Naive thymus-derived CD4-positive, alpha-beta T cell (primary cell): Measurements from ENCODE around the gene ABCG1. TPM values are rescaled to one million over a fixed set of nuclear protein-coding genes. Genes with fewer than 3 reads are reported as not detected.

Source experiments
- ATAC-seq: fragments of 150-1000 bp; cut with Tn5 transposase; 2 replicates; pipeline ENCODE4 v1.10.0; 2021; ENCODE audit warnings: mild to moderate bottlenecking, moderate library complexity
- CTCF ChIA-PET: fragments of 350-600 bp; sonication (Branson Sonifier 250); formaldehyde crosslinking; loops from one replicate; lab custom pipeline; 2021; ENCODE audit warnings: antibody characterized with exemption; lab: Charles Lee
- POLR2A ChIA-PET: fragments of 350-600 bp; sonication (Branson Sonifier 250); formaldehyde crosslinking; loops from one replicate; lab custom pipeline; 2021; ENCODE audit warnings: antibody characterized with exemption, inconsistent platforms; lab: Charles Lee
- DNase-seq, 9 donors: peaks; one replicate each; pipeline versions ENCODE4 v3.0.0 to v3.0.0-alpha.2; 2020 to 2022; ENCODE audit warnings: mixed read lengths in 1 of 9
- H3K27ac ChIP-seq: one replicate; pipeline ENCODE4 v1.7.0; 2013; ENCODE audit warnings: mild to moderate bottlenecking, low read depth, low read length, moderate library complexity
- H3K27me3 ChIP-seq, 2 donors: one replicate each; pipeline ENCODE4 v1.7.0; 2013; ENCODE audit warnings: low read length in 2 of 2, mild to moderate bottlenecking in 2 of 2, moderate library complexity in 2 of 2; ENCODE audit not compliant: control insufficient read depth in 2 of 2, insufficient read depth in 2 of 2
- H3K36me3 ChIP-seq, 3 experiments: 1 replicate in 2 of 3; 2 replicates in 1 of 3; pipeline ENCODE4 v1.7.0; 2013; ENCODE audit warnings: low read length in 3 of 3, mild to moderate bottlenecking in 3 of 3, moderate library complexity in 1 of 3; ENCODE audit not compliant: insufficient read depth in 3 of 3, control insufficient read depth in 2 of 3
- H3K4me1 ChIP-seq, 2 donors: one replicate each; pipeline ENCODE4 v1.7.0; 2013; ENCODE audit warnings: low read length in 2 of 2, mild to moderate bottlenecking in 2 of 2, moderate library complexity in 1 of 2; ENCODE audit not compliant: control insufficient read depth in 2 of 2, insufficient read depth in 2 of 2
- H3K4me3 ChIP-seq: 2 replicates; pipeline ENCODE4 v1.7.0; 2013; ENCODE audit warnings: mild to moderate bottlenecking, low read length
- H3K9me3 ChIP-seq, 3 experiments: 1 replicate in 2 of 3; 2 replicates in 1 of 3; pipeline ENCODE4 v1.7.0; 2013; ENCODE audit warnings: low read length in 3 of 3; ENCODE audit not compliant: control insufficient read depth in 2 of 3
- H3K27ac Mint-ChIP-seq, 9 donors: one replicate each; pipeline ENCODE4 v1.8.0; 2020 to 2022; ENCODE audit warnings: mixed read lengths in 9 of 9, mild to moderate bottlenecking in 8 of 9, moderate library complexity in 5 of 9, inconsistent platforms in 2 of 9
- H3K27me3 Mint-ChIP-seq, 5 donors: one replicate each; pipeline ENCODE4 v1.8.0; 2021 to 2022; ENCODE audit warnings: mixed read lengths in 5 of 5, mild to moderate bottlenecking in 1 of 5
- H3K36me3 Mint-ChIP-seq, 5 donors: one replicate each; pipeline ENCODE4 v1.8.0; 2020 to 2022; ENCODE audit warnings: mixed read lengths in 5 of 5, mild to moderate bottlenecking in 3 of 5, inconsistent platforms in 1 of 5
- H3K4me1 Mint-ChIP-seq, 7 donors: one replicate each; pipeline ENCODE4 v1.8.0; 2020 to 2022; ENCODE audit warnings: mixed read lengths in 7 of 7, mild to moderate bottlenecking in 3 of 7, inconsistent platforms in 1 of 7
- H3K4me3 Mint-ChIP-seq, 10 donors: one replicate each; pipeline ENCODE4 v1.8.0; 2020 to 2022; ENCODE audit warnings: mild to moderate bottlenecking in 10 of 10, mixed read lengths in 10 of 10, moderate library complexity in 6 of 10, inconsistent platforms in 2 of 10
- H3K9me3 Mint-ChIP-seq, 11 donors: one replicate each; pipeline ENCODE4 v1.8.0; 2020 to 2022; ENCODE audit warnings: mixed read lengths in 11 of 11, mild to moderate bottlenecking in 4 of 11, inconsistent platforms in 1 of 11, moderate library complexity in 1 of 11
- intact Hi-C, 2 donors: fragments of 100-400 bp; cut with micrococcal nuclease; formaldehyde crosslinking; loops; one replicate each; pipeline ENCODE4 v1.15.1; 2023
- polyA plus RNA-seq, 2 donors: library from polyadenylated mRNA; unstranded; fragments of 300-500 nt; fragmentation: Illumina TruSeq; gene quantifications; one replicate each; pipeline ENCODE4 v1.2.3, GENCODE V29; 2021
- total RNA-seq, 6 experiments: library from RNA in 5 of 6; stranded (reverse) in 5 of 6; gene quantifications; 1 replicate in 5 of 6; 2 replicates in 1 of 6; pipeline ENCODE4 v1.2.3 and lab custom pipeline; 2021 to 2026

Gene ABCG1
- total and polyA plus RNA-seq, 7 experiments from 2014 or later: 0.67 to 49.7 (median 17.0) TPM

GRCh38 chr21:42336054-42336453, 117.1 kb downstream of the ABCG1 start:
- Mint-ChIP-seq H3K27me3 (peaks cover 0 to 49% (median 7%) of the 10 kb centered on the region in 5 donors), H3K4me3 (no peak overlapping the region), H3K36me3 (peaks cover 3 to 12% (median 9%) of the 10 kb centered on the region in 5 donors), H3K9me3 (peaks cover 4 to 22% (median 14%) of the 10 kb centered on the region in 11 donors), H3K4me1 (peaks cover 5 to 12% (median 8%) of the 10 kb centered on the region in 7 donors), H3K27ac (no peak overlapping the region)
- CTCF ChIA-PET: interaction anchor here (0.8 to 2.7 kb wide), 2 partner anchors 73 to 114 kb away, joined by 3 to 19 read pairs; no protein-coding TSS in a partner anchor
- POLR2A ChIA-PET: interaction anchor here (1.2 kb wide), 1 partner anchor 89 kb away, joined by 3 read pairs; no protein-coding TSS in a partner anchor
- intact Hi-C loops: loop anchor here in 1 of 2 donors (5.0 kb wide), 1 partner anchor 191 kb away; no protein-coding TSS in a partner anchor
- H3K9me3 ChIP-seq: peaks cover 0 to 8% (median 0%) of the 10 kb centered on the region in 3 experiments
- no peaks in the 10 kb centered on the region for H3K27me3 ChIP-seq
- H3K36me3 ChIP-seq: no peaks in the 10 kb centered on the region
- ATAC-seq: no peak
- DNase-seq: no peak
- H3K4me1 ChIP-seq: peaks cover 4 to 7% of the 10 kb centered on the region in 2 donors
- no peak overlapping the region for H3K27ac ChIP-seq
- no peak overlapping the region for H3K4me3 ChIP-seq

- Mint-ChIP-seq H3K27me3 (peaks cover 0 to 39% (median under 1%) of the 10 kb centered on the region in 5 donors), H3K9me3 (peaks cover 0 to 10% (median 4%) of the 10 kb centered on the region in 11 donors), H3K36me3 (peaks cover 0 to 4% (median under 1%) of the 10 kb centered on the region in 5 donors), H3K4me3 (peak overlapping the region in 6 of 10 donors; percentile 28 to 76 (median 64)), H3K27ac (peak overlapping the region in 4 of 9 donors; percentile 19 to 75 (median 68)), H3K4me1 (peaks cover 5 to 12% (median 8%) of the 10 kb centered on the region in 7 donors)
- Histone ChIP-seq H3K36me3 (no peaks in the 10 kb centered on the region), H3K4me3 (no peak overlapping the region), H3K27ac (no peak overlapping the region), H3K27me3 (no peaks in the 10 kb centered on the region), H3K9me3 (no peaks in the 10 kb centered on the region), H3K4me1 (peaks cover 4 to 7% of the 10 kb centered on the region in 2 donors)
- ATAC-seq (no peak), DNase-seq (peak in 1 of 9 donors; percentile 8)
- intact Hi-C loops: loop anchor here in 1 of 2 donors (5.0 kb wide), 1 partner anchor 190 kb away; no protein-coding TSS in a partner anchor
- ChIA-PET CTCF (interaction anchor here (0.8 to 2.7 kb wide), 10 partner anchors 12 to 199 kb away, joined by 3 to 19 read pairs (median 4); partner anchors contain the start of gene UBASH3A), POLR2A (interaction anchor here (0.7 to 1.5 kb wide), 2 partner anchors 113 to 379 kb away, joined by 3 to 5 read pairs; no protein-coding TSS in a partner anchor)
Observed at GRCh38 chr21:42337276-42337675, 118.3 kb downstream of the ABCG1 start.

- peak overlapping the region; percentile 28 to 76 (median 60) for H3K4me3 Mint-ChIP-seq
- peaks cover 0 to 32% (median 0%) of the 10 kb centered on the region in 5 donors for H3K27me3 Mint-ChIP-seq
- intact Hi-C loops: loop anchor here (1.0 to 5.0 kb wide), 7 partner anchors 43 to 199 kb away; partner anchors contain the start of gene UBASH3A (in 1 of the 2)
- DNase-seq: peak; percentile 68 to 85 (median 78)
- Histone ChIP-seq H3K27me3 (no peaks in the 10 kb centered on the region), H3K27ac (no peak overlapping the region), H3K4me1 (peaks cover 4 to 7% of the 10 kb centered on the region in 2 donors), H3K9me3 (no peaks in the 10 kb centered on the region), H3K4me3 (no peak overlapping the region), H3K36me3 (no peaks in the 10 kb centered on the region)
- CTCF ChIA-PET: interaction anchor here (0.6 to 2.7 kb wide), 8 partner anchors 13 to 118 kb away, joined by 3 to 19 read pairs (median 5); partner anchors contain the start of gene UBASH3A
- peaks cover 5 to 12% (median 8%) of the 10 kb centered on the region in 7 donors for H3K4me1 Mint-ChIP-seq
- POLR2A ChIA-PET: interaction anchor here (0.9 to 1.7 kb wide), 5 partner anchors 11 to 112 kb away, joined by 3 to 6 read pairs (median 3); partner anchors contain the start of gene UBASH3A
- H3K36me3 Mint-ChIP-seq: peaks cover 0 to 3% (median 0%) of the 10 kb centered on the region in 5 donors
- peak overlapping the region in 7 of 9 donors; percentile 19 to 75 (median 53) for H3K27ac Mint-ChIP-seq
- H3K9me3 Mint-ChIP-seq: peaks cover 0 to 4% (median 0%) of the 10 kb centered on the region in 11 donors
- ATAC-seq: peak; percentile 99
Observed at GRCh38 chr21:42337830-42338728, 119.1 kb downstream of the ABCG1 start.

- CTCF ChIA-PET: interaction anchor here (0.6 to 2.7 kb wide), 8 partner anchors 29 to 117 kb away, joined by 3 to 19 read pairs (median 5); partner anchors contain the start of gene UBASH3A
- no peak overlapping the region for H3K27ac Mint-ChIP-seq
- H3K4me3 ChIP-seq: no peak overlapping the region
Observed at GRCh38 chr21:42338729-42339715, 120.1 kb downstream of the ABCG1 start.

GRCh38 chr21:42340187-42341050, 121.5 kb downstream of the ABCG1 start:
- H3K4me1 Mint-ChIP-seq: peaks cover 5 to 12% (median 8%) of the 10 kb centered on the region in 7 donors
- H3K27me3 Mint-ChIP-seq: peaks cover 0 to 21% (median 0%) of the 10 kb centered on the region in 5 donors
- peaks cover 0 to 3% (median 0%) of the 10 kb centered on the region in 5 donors for H3K36me3 Mint-ChIP-seq
- H3K27me3 ChIP-seq: no peaks in the 10 kb centered on the region
- ChIA-PET CTCF (interaction anchor here (0.7 to 1.2 kb wide), 4 partner anchors 64 to 264 kb away, joined by 3 to 4 read pairs (median 3); partner anchors contain the start of gene UBASH3A), POLR2A (interaction anchor here (0.7 kb wide), 1 partner anchor 35 kb away, joined by 3 read pairs; no protein-coding TSS in a partner anchor)
- no peak overlapping the region for H3K27ac ChIP-seq
- H3K9me3 ChIP-seq: no peaks in the 10 kb centered on the region
- DNase-seq (peak in 1 of 9 donors; percentile 19), ATAC-seq (no peak)
- no peaks in the 10 kb centered on the region for H3K36me3 ChIP-seq
- H3K4me3 Mint-ChIP-seq: no peak overlapping the region
- H3K4me1 ChIP-seq: peaks cover 4 to 7% of the 10 kb centered on the region in 2 donors
- H3K9me3 Mint-ChIP-seq: no peaks in the 10 kb centered on the region
- no peak overlapping the region for H3K4me3 ChIP-seq
- intact Hi-C loops: loop anchor here in 1 of 2 donors (10.0 kb wide), 1 partner anchor 94 kb away; no protein-coding TSS in a partner anchor
- H3K27ac Mint-ChIP-seq: peak overlapping the region in 2 of 9 donors; percentile 20 to 43

More at GRCh38 chr21:42338729-42339715, 120.1 kb downstream of the ABCG1 start:
- intact Hi-C loops: loop anchor here (1.0 to 5.0 kb wide), 7 partner anchors 42 to 198 kb away; partner anchors contain the start of gene UBASH3A (in 1 of the 2)
- Histone ChIP-seq H3K4me1 (peaks cover 4 to 7% of the 10 kb centered on the region in 2 donors), H3K36me3 (no peaks in the 10 kb centered on the region), H3K27ac (no peak overlapping the region), H3K27me3 (no peaks in the 10 kb centered on the region), H3K9me3 (no peaks in the 10 kb centered on the region)
- Mint-ChIP-seq H3K4me3 (no peak overlapping the region), H3K4me1 (peaks cover 5 to 12% (median 8%) of the 10 kb centered on the region in 7 donors), H3K36me3 (peaks cover 0 to 3% (median 0%) of the 10 kb centered on the region in 5 donors), H3K27me3 (peaks cover 0 to 28% (median 0%) of the 10 kb centered on the region in 5 donors), H3K9me3 (no peaks in the 10 kb centered on the region)
- ATAC-seq (no peak), DNase-seq (peak in 1 of 9 donors; percentile 19)
- POLR2A ChIA-PET: interaction anchor here (0.9 to 1.7 kb wide), 4 partner anchors 10 to 84 kb away, joined by 3 to 6 read pairs (median 3); partner anchors contain the start of gene UBASH3A
